GM19463 (cell line): Measurements from ENCODE around the gene GAL3ST1.
"Not testable (repeated sequence)": the region's sequence is repeated elsewhere in the genome, so short reads cannot be mapped to it uniquely, and the experiment has no call there.

Experiments used
- ATAC-seq: cut with Tn5 transposase; IDR thresholded peaks from one replicate; pipeline ENCODE4 v1.9.1; 2021; ENCODE audit warnings: mild to moderate bottlenecking, moderate library complexity; ENCODE audit not compliant: unreplicated experiment

GAL3ST1 gene

DNA sequence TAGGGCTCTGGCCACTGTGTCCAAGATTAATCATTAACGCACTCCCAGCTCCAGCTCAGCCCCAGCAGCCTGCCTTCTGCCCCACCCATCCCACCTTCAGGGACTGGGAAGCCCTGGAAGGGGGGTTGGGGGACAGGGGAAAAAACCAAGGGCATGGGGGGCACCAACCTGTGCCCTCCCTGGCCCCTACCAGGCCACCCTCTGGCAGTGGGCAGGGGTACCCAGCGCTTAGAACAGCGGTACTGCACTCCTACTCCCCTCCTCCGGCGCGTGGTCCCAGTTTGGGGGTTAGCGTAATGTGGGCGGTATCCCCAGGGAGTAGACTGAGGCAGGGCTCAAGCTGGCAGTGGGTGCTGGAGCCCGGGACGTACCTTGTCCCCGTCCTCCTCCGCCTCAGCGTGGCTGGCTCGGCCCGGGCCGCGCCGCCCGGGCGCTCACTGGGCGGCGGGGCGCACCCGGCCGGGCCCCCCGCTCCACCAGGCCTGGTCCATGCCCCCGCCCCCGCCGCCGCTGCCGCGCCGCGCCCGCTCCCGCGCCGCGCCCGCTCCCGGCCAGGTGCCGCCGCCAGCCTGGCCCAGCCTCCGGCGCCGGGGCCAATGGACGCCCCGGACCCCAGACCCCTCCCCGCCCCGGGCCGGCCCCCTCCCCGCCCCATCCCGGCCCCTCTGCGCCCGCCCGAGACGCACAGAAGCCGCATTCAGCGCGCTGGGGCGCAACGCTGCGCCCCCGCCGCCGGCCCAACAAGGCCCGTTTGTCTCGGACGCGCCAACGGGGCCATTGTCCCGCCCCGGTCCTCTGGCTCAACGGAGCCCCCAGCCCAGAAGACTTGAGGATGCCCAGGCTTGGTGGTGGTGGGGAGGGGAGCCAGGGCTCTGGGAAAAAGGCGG, at the start of gene GAL3ST1:
Gene GAL3ST1, minus strand, starts transcription at position 571 of the 887 bp plus-strand sequence. CDS start 17,273 bp downstream, outside the sequence.
- no peak for ATAC-seq

- not testable (repeated sequence) for ATAC-seq
These were observed 45.4 kb upstream of the GAL3ST1 start for GRCh38 chr22:30619909-30620308.

DNA sequence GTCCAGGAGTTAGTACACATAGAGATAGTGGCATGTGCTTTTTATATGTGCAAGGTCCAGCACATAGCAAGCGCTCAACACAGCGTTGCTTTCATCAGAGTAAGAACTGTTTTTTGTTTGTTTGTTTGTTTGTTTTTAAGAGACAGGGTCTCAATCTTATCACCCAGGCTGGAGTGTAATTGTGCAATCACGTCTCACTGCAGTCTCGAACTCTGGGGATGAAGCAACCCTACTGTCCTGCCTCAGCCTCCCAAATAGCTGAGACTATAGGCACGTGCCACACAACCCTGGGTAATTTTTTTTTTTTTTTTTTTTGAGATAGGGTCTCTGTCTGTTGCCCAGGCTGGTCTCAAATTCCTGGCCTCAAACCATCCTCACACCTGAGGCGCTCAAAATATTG, 43.4 kb upstream of the GAL3ST1 start:
- ATAC-seq, result no peak

- ATAC-seq, result no peak
These were observed 41.1 kb upstream of the GAL3ST1 start for GRCh38 chr22:30615543-30615954.

- no peak for ATAC-seq
These were observed 40.4 kb upstream of the GAL3ST1 start for GRCh38 chr22:30614879-30615278.

DNA sequence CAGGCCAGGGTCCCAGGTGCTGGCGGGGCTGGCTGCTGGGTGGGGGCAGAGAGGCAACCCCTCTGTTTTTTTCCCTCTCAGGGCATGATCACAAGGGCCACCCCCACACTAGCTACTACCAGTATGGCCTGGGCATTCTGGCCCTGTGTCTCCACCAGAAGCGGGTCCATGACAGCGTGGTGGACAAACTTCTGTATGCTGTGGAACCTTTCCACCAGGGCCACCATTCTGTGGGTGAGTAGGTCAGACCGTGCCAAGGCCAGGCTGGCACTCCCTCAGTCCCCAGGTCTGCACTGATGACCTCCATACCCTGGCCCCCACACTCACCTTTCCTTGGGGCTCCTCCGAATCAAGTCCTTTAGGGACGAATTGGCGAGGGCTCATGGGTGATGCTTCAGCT, 39.8 kb upstream of the GAL3ST1 start:
- no peak for ATAC-seq

- no peak for ATAC-seq
These were observed 38.3 kb upstream of the GAL3ST1 start for GRCh38 chr22:30612789-30613188.

GRCh38 chr22:30611197-30611596, 36.7 kb upstream of the GAL3ST1 start:
- ATAC-seq, result no peak

- ATAC-seq, result no peak
These were observed 35.8 kb upstream of the GAL3ST1 start for GRCh38 chr22:30610299-30610698.

DNA sequence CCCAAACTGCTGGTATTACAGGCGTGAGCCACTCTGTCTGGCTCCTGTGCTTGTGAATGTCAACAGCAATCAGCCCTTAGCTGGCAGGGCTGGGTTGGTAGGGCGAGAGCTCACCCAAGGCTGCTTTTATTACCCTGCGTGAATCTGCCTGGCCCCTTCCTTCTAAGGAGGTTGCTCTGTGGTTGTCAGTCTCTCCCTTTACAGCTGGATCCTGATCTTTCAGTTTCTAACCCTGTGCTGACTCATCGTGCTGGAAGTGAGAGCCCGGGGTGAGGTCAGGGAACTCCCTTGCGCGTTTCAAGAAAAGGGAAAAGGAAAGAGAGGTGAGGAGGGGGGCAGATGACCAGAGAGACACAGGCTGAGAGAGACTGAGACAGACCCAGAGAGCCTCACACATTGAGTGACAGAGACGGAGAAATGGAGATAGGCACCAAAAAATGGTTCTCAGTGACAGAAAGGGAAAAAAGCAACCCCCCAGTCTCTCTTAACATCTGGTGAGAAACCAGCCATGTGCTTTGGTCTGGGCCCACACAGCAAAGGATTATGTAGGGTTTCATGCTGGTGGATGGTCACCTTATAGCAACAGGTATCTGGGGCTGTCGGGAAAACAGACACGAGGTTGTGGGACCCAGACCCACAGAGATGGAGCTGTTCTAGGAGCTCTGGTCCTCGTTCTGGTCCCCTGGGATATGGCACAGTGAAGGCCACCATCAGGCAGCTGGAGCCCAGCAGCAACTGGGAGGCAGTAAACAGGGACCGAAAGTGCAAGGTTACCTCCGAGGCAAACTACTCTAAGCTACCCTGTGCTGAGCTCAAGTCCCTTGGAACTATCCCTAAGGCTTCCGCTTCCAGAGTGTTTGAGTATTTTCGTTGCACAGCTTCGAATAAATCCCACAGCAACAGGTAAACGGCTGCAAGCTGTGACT, 35.1 kb upstream of the GAL3ST1 start:
- peak; percentile 48 for ATAC-seq

DNA sequence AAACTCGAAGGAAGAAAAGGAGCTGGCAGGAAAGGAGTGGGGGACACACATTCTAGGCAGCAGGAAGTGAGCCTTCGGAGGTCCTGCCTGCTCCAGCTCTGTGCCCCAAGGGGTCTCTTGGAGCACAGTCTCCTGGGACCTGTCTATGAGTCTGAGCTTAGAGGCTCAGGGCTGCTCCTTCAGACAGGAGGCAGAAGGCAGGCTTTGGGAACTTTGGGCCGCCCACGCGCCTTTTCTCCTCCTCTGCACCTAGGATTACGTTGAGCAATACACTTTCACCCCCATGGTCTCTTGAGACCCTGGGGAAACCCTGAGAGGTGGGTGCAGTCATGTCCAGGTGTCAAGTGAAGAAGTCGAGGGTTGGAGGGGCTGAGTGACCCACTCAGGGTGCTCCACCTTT, 33.5 kb upstream of the GAL3ST1 start:
- ATAC-seq, result no peak

- ATAC-seq, result no peak
These were observed 33.0 kb upstream of the GAL3ST1 start for GRCh38 chr22:30607300-30607930.

GRCh38 chr22:30606455-30607299, 32.2 kb upstream of the GAL3ST1 start, which contains the start of gene TCN2:
TSS of gene TCN2 (plus strand) at chr22:30607174. CDS start at chr22:30607332, 158 bp downstream.
- peak; percentile 45 for ATAC-seq

GRCh38 chr22:30605449-30606110, 31.1 kb upstream of the GAL3ST1 start:
- ATAC-seq, result no peak

DNA sequence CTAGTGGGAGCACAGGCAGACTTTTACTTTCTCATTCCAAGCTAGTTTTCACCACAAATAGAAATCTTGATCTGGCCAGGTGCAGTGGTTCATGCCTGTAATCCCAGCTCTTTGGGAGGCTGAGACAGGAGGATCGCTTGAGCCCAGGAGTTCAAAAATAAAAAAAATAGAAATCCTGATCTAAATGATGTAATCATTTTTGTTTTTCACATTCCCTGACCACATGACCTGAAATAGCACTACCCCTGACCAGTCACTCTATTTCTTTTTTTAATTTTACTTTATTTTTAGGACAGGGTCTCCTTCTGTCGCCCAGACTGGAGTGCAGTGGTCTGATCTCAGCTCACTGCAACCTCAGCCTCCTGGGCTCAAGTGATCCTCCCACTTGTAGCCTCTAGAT, 30.3 kb upstream of the GAL3ST1 start:
- no peak for ATAC-seq

DNA sequence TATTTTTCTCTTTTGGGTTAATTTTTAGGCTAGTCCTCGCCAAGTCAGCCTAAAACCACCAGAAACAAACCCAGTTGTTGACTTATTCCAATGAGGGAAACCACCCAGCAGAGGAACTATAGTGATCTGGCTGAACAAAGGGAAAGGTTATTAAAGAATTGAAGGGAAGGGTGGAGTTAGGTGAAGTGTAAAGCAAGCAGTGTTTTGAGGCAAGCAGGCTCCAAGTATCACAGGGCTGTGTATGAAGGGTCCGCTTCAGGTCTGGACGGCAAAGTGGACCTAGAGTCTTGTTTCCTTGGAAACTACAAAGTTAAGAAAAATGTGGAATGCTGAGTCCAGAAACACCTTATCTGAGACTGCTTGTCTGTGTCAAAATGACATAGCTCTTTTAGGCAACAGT, 29.3 kb upstream of the GAL3ST1 start:
- ATAC-seq, result no peak

GRCh38 chr22:30602049-30602448, 27.6 kb upstream of the GAL3ST1 start:
- ATAC-seq, result no peak

DNA sequence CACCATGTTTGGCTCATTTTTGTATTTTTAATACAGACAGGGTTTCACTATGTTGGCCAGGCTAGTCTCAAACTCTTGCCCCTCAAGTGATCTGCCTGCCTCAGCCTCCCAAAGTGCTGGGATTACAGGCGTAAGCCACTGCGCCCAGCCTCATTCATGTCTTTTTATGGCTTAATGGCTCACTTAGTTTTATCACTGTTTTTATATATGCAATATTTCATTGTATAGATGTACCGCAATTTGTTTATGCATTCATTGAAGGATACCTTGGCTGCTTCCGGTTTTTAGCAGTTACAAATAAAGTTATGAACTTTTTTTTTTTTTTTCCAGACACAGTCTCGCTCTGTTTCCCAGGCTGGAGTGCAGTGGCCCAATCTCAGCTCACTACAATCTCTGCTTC, 27.0 kb upstream of the GAL3ST1 start:
- ATAC-seq, result no peak

DNA sequence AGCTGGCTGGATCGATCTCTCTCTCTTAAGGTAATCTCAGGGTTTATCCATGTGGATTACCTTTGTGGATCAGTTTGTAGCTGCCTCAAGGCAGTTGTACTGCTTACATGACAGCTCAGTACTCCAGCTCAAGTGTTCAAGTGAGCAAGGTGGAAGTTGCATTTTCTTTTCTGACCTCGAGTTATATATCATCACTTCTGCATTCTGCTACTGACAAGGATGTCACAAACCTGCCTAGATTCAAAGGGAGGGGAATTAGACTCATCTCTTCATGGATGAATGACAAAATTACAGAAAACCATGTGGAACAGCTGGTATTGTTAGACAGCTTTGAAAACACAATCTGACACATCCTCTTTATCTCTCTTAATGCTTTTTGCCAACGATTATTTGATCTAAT, 26.5 kb upstream of the GAL3ST1 start:
- ATAC-seq, result no peak

DNA sequence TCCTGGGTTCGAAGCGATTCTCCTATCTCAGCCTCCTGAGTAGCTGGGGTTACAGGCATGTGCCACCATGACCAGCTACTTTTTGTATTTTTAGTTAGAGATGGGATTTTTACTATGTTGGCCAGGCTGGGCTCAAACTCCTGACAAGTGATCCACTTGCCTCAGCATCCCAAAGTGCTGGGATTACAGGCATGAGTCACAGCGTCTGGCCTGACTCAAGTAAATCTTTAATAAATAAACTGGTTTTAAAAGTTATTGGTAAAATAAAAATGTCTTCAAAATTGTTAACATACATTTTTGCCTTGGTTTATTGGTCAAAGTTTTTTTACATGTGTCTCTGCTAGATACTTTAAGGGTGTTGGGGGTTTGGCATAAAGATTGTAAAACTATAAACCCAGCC, 24.5 kb upstream of the GAL3ST1 start:
- no peak for ATAC-seq
